Spleen (tissue), 11 donors: ENCODE results near the gene HNF1B. TPM values are rescaled to one million over a fixed set of nuclear protein-coding genes. Genes with fewer than 3 reads are reported as not detected.

Experiments
- DNase-seq: peaks from one replicate; pipeline ENCODE4 v3.0.0-alpha.2; 2020
- H3K27ac ChIP-seq, 8 donors: fragments of 200-600 bp; sonication (generic) in 7 of 8; 1 replicate in 4 of 8; 2 replicates in 4 of 8; pipeline versions ENCODE4 v1.5.0 to v1.8.0; 2016 to 2021; ENCODE audit warnings: inconsistent platforms in 4 of 8, mild to moderate bottlenecking in 4 of 8, moderate library complexity in 1 of 8
- H3K27me3 ChIP-seq, 7 donors: fragments of 200-600 bp; sonication (generic) in 6 of 7; replicated peaks in 1 of 7; 1 replicate in 4 of 7; 2 replicates in 3 of 7; pipeline versions ENCODE4 v1.5.0 to v1.8.0; 2016 to 2021; ENCODE audit warnings: inconsistent platforms in 3 of 7, mild to moderate bottlenecking in 1 of 7
- H3K36me3 ChIP-seq, 6 donors: fragments of 200-600 bp; sonication (generic) in 5 of 6; 1 replicate in 4 of 6; 2 replicates in 2 of 6; pipeline versions ENCODE4 v1.5.0 to v1.8.0; 2016 to 2021; ENCODE audit warnings: inconsistent platforms in 2 of 6
- H3K4me1 ChIP-seq, 6 donors: fragments of 200-600 bp; sonication (generic) in 5 of 6; 1 replicate in 3 of 6; 2 replicates in 3 of 6; pipeline versions ENCODE4 v1.5.0 to v1.8.0; 2016 to 2021; ENCODE audit warnings: inconsistent platforms in 3 of 6
- H3K4me3 ChIP-seq, 8 donors: fragments of 200-600 bp; sonication (generic) in 7 of 8; 1 replicate in 4 of 8; 2 replicates in 4 of 8; pipeline versions ENCODE4 v1.5.0 to v1.8.0; 2016 to 2021; ENCODE audit warnings: inconsistent platforms in 4 of 8, mild to moderate bottlenecking in 4 of 8, moderate library complexity in 2 of 8
- H3K9me3 ChIP-seq, 8 donors: fragments of 200-600 bp; sonication (generic) in 7 of 8; 1 replicate in 4 of 8; 2 replicates in 4 of 8; pipeline versions ENCODE4 v1.5.0 to v1.8.0; 2016 to 2021; ENCODE audit warnings: inconsistent platforms in 4 of 8
- POLR2A ChIP-seq, 3 donors: fragments of 450-650 bp; IDR thresholded peaks; one replicate each; pipeline ENCODE4 v1.5.1; 2017; ENCODE audit warnings: antibody characterized with exemption in 3 of 3, mild to moderate bottlenecking in 1 of 3
- POLR2AphosphoS5 ChIP-seq, 3 donors: sonication (generic); formaldehyde crosslinking; IDR thresholded peaks; one replicate each; pipeline ENCODE4 v1.5.1; 2017; ENCODE audit warnings: antibody characterized with exemption in 3 of 3
- WGBS, 5 donors: extraction: QIAGEN DNeasy Blood & Tissue Kit in 3 of 5; methylation state at CpG; one replicate each; pipeline versions ENCODE4 v1.1.5 to v1.1.7; 2013 to 2018; 5-methylcytosine and 5-hydroxymethylcytosine counted together
- intact Hi-C: fragments of 100-400 bp; cut with DNase I; formaldehyde crosslinking; loops from one replicate; pipeline ENCODE4 v1.15.0; 2023; ENCODE audit warnings: low total_unique reads
- polyA plus RNA-seq, 3 donors: library from polyadenylated mRNA; stranded (reverse); fragments of 200-250 nt; gene quantifications; one replicate each; pipeline ENCODE4 v1.2.1, GENCODE V29; 2013
- total RNA-seq, 7 donors: library from RNA; depleted of rRNA in 3 of 7; stranded (reverse); fragments of >200 nt in 3 of 7; fragmentation: NEBNext Ultra II Directional in 4 of 7; extraction: Animal tissue kit (Norgen Biotek cat#: 25700) in 4 of 7; gene quantifications; one replicate each; pipeline versions ENCODE4 v1.1.0 to v1.2.1, GENCODE V29; 2016 to 2021
- TF ChIP-seq, protein P1 (sequence below), 11 experiments: fragments of 200-600 bp in 7 of 11; fragments of 450-650 bp in 4 of 11; sonication (generic) in 4 of 11; IDR thresholded peaks in 8 of 11; conservative IDR thresholded peaks in 3 of 11; 1 replicate in 7 of 11; 2 replicates in 4 of 11; pipeline versions ENCODE4 v1.4.0 to v1.8.0; 2016 to 2021; ENCODE audit warnings: antibody characterized with exemption in 11 of 11, inconsistent platforms in 4 of 11, mild to moderate bottlenecking in 1 of 11
- donor health status: healthy with polysubstance abuse.
- donor health status: DM: no; HTN: no; CAD: no; lungs with moderate emphysema.
- donor health status: DM: no; HTN: no; CAD: no.
- donor health status: Bipolar disorder and iron deficiency.
- donor health status: healthy.
- donor health status: DM: no; HTN: no; CAD: no.
- donor health status: DM: yes; HTN: yes; CAD: no.

The HNF1B gene
- total and polyA plus RNA-seq, 10 donors = 0.06 to 0.12 (median 0.07) TPM; not detected in 7

DNA sequence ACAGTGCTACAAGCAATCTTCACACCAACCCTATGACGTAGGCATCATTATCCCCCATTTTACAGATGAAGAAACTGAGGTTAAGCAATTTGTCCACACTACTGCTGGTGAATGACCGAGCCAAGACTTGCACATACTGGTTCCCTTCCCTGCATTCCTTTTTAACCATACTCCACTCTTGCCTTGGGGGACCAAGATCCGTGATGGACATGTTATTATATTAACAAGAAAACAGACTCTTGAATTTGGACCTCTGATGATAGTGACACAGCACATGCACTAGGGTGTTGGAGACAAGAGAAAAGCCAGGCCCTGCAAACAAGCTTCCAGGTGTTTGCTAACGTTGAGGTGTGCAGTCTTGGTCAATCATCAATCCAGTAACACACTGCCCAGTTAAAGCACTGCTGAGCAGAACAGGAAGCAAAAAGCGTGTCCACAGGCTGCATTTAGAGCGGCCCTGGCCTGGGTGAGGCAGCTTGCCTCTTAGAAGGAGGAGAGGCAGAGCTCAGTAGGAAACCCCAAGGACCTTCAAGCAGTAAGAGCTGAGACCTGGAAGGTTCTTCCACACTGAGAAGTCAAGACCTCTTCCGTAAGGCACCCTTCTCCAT lies 36.7 kb downstream of the HNF1B start:
- no peaks in the 10 kb centered on the region for H3K36me3 ChIP-seq
- 76 to 85% (median 81%) methylated on average over 7 of the region's 7 CpGs for WGBS, 5 donors
- DNase-seq = no peak
- no peak overlapping the region for H3K27ac ChIP-seq
- H3K27me3 ChIP-seq = peaks cover 0 to 60% (median 0%) of the 10 kb centered on the region in 7 donors
- no peak overlapping the region for H3K4me3 ChIP-seq
- TF ChIP-seq POLR2AphosphoS5 (IDR thresholded peaks at IDR 0.05) (no peak), POLR2A (IDR thresholded peaks at IDR 0.05) (no peak)
- TF ChIP-seq, protein P1, sequence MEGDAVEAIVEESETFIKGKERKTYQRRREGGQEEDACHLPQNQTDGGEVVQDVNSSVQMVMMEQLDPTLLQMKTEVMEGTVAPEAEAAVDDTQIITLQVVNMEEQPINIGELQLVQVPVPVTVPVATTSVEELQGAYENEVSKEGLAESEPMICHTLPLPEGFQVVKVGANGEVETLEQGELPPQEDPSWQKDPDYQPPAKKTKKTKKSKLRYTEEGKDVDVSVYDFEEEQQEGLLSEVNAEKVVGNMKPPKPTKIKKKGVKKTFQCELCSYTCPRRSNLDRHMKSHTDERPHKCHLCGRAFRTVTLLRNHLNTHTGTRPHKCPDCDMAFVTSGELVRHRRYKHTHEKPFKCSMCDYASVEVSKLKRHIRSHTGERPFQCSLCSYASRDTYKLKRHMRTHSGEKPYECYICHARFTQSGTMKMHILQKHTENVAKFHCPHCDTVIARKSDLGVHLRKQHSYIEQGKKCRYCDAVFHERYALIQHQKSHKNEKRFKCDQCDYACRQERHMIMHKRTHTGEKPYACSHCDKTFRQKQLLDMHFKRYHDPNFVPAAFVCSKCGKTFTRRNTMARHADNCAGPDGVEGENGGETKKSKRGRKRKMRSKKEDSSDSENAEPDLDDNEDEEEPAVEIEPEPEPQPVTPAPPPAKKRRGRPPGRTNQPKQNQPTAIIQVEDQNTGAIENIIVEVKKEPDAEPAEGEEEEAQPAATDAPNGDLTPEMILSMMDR (IDR thresholded peaks at IDR 0.05 in 8 of 11, conservative IDR thresholded peaks at IDR 0.05 in 3 of 11) = no peak
- H3K4me1 ChIP-seq = no peaks in the 10 kb centered on the region
- intact Hi-C loops = loop anchor here (10.0 kb wide), 1 partner anchor 87 kb away; no protein-coding TSS in a partner anchor
- no peaks in the 10 kb centered on the region for H3K9me3 ChIP-seq

DNA sequence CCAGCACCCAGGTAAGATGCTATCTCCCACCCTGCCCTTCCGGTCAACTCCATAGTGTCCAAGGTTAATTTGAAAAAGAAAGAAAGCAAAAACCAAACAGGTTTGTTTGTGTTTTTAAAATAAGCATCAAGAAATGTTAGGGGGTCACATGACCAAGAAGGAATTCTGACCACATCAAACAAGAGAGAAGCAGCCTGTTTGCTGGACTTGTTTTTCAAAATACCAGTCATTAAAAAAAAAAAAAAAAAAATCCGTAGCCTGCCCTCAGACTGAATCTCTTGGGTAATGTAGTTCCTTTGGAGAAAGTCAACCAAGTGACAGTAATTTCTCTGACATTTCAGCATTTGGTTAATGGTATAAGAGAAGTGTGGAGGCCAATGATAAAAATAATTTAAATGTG lies 38.4 kb downstream of the HNF1B start:
- intact Hi-C loops = loop anchor here (10.0 kb wide), 1 partner anchor 88 kb away; no protein-coding TSS in a partner anchor
- Histone ChIP-seq H3K36me3 (no peaks in the 10 kb centered on the region), H3K27ac (no peak overlapping the region), H3K9me3 (no peaks in the 10 kb centered on the region), H3K27me3 (peaks cover 0 to 44% (median 0%) of the 10 kb centered on the region in 7 donors), H3K4me3 (no peak overlapping the region), H3K4me1 (peaks cover 0 to 4% (median 0%) of the 10 kb centered on the region in 6 donors)
- DNase-seq = no peak
- TF ChIP-seq, protein P1 (IDR thresholded peaks at IDR 0.05 in 8 of 11, conservative IDR thresholded peaks at IDR 0.05 in 3 of 11) = no peak
- no peak for TF ChIP-seq POLR2A (IDR thresholded peaks at IDR 0.05)
- no peak for TF ChIP-seq POLR2AphosphoS5 (IDR thresholded peaks at IDR 0.05)
- WGBS, 5 donors = 70 to 86% (median 77%) methylated on average over 2 of the region's 2 CpGs

DNA sequence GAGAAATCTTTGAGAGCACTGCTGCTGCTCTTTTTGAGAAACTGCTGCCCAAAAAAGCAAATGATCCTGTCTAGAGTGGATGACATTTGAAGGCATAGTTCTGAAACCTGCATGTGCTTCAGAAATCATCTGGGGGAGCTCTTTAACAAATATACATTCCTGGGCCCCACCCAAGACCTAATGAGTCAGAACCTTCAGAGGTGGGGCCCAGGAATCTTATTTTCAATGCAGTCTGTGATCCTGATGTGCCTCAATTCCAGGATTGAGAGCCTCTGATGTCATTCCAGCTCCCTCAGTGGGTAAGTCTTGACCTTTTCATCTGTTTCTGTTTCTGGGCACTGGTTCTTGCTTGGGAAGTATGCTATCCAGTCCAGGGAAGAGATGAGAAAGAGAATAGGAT lies 42.3 kb downstream of the HNF1B start:
- Histone ChIP-seq H3K27me3 (peaks cover 0 to 31% (median 0%) of the 10 kb centered on the region in 7 donors), H3K4me1 (peaks cover 0 to 7% (median 0%) of the 10 kb centered on the region in 6 donors), H3K9me3 (no peaks in the 10 kb centered on the region), H3K27ac (no peak overlapping the region), H3K36me3 (no peaks in the 10 kb centered on the region), H3K4me3 (no peak overlapping the region)
- no peak for DNase-seq
- intact Hi-C loops = loop anchor here (10.0 kb wide), 1 partner anchor 92 kb away; no protein-coding TSS in a partner anchor
- TF ChIP-seq, protein P1 (IDR thresholded peaks at IDR 0.05 in 8 of 11, conservative IDR thresholded peaks at IDR 0.05 in 3 of 11) = no peak

DNA sequence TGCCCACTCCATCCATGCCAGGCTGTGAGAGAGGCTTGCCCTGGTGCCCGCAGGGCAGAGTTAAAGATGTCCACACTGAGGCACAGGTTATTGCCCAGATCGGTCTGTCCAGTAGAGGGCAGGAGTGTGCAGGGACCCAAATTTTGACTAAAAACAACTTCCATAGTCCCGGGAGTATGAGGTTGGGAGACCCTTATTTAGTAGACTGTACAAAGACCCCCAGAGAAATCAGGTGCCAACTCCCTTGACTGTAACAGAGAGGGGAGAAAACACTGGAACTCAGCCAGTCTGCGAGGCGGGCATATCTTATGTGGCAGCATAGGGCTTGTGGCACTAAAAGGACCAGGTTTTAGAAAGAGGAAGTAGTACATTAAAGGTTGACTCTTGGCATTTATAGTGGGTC lies 43.4 kb downstream of the HNF1B start:
- WGBS, 5 donors = 5 to 24% (median 18%) methylated on average over 5 of the region's 5 CpGs
- peaks cover 0 to 28% (median 0%) of the 10 kb centered on the region in 7 donors for H3K27me3 ChIP-seq
- H3K4me3 ChIP-seq = peak overlapping the region in 1 of 8 donors; percentile 44
- H3K36me3 ChIP-seq = no peaks in the 10 kb centered on the region
- intact Hi-C loops = loop anchor here (10.0 kb wide), 1 partner anchor 93 kb away; no protein-coding TSS in a partner anchor
- no peak overlapping the region for H3K27ac ChIP-seq
- no peak for TF ChIP-seq POLR2AphosphoS5 (IDR thresholded peaks at IDR 0.05)
- TF ChIP-seq, protein P1 (IDR thresholded peaks at IDR 0.05 in 8 of 11, conservative IDR thresholded peaks at IDR 0.05 in 3 of 11) = peak; percentile 28 to 75 (median 58)
- H3K4me1 ChIP-seq = peaks cover 0 to 7% (median 0%) of the 10 kb centered on the region in 6 donors
- H3K9me3 ChIP-seq = no peaks in the 10 kb centered on the region
- DNase-seq = no peak
